H1 (cell line): Measurements from ENCODE around the gene HINT2. TPM values are rescaled to one million over a fixed set of nuclear protein-coding genes. Genes with fewer than 3 reads are reported as not detected.

ENCODE experiments used
- CTCF ChIA-PET: fragments of 300-600 bp; sonication (Branson Sonifier 250); formaldehyde crosslinking; loops from one replicate; lab custom pipeline; 2021; ENCODE audit not compliant: partially characterized antibody; lab: Charles Lee
- POLR2A ChIA-PET: fragments of 300-600 bp; sonication (Branson Sonifier 250); formaldehyde crosslinking; loops from one replicate; lab custom pipeline; 2021; ENCODE audit warnings: inconsistent platforms; ENCODE audit not compliant: partially characterized antibody; lab: Charles Lee
- DNase-seq, 2 experiments: peaks; one replicate each; pipeline versions ENCODE4 v3.0.0 to v3.0.0-alpha.2; 2010 to 2022; ENCODE audit warnings: low spot score in 2 of 2, low read depth in 1 of 2, mixed read lengths in 1 of 2
- FAIRE-seq: peaks from 2 replicates; lab custom pipeline; 2011; peaks lifted over from hg19 to GRCh38; lab: Jason Lieb, UNC
- H2AFZ ChIP-seq: 2 replicates; pipeline ENCODE4 v1.8.1; 2012; ENCODE audit warnings: low read length, inconsistent platforms
- H2AK5ac ChIP-seq: 2 replicates; pipeline ENCODE4 v1.6.1; 2013; ENCODE audit warnings: low read depth, low read length
- H2BK120ac ChIP-seq: replicated peaks from 2 replicates; pipeline ENCODE3; 2013; ENCODE audit warnings: low read depth, low read length, inconsistent platforms
- H2BK12ac ChIP-seq: 2 replicates; pipeline ENCODE4 v1.6.1; 2013; ENCODE audit warnings: low read depth, low read length
- H2BK15ac ChIP-seq: 2 replicates; pipeline ENCODE4 v1.6.1; 2013; ENCODE audit warnings: low read length
- H2BK20ac ChIP-seq: 2 replicates; pipeline ENCODE4 v1.6.1; 2013; ENCODE audit warnings: low read length
- H2BK5ac ChIP-seq: 2 replicates; pipeline ENCODE4 v1.6.1; 2013; ENCODE audit warnings: low read depth, low read length
- H3K14ac ChIP-seq: 2 replicates; pipeline ENCODE4 v1.6.1; 2013; ENCODE audit warnings: inconsistent platforms; ENCODE audit not compliant: insufficient read length
- H3K18ac ChIP-seq: 2 replicates; pipeline ENCODE4 v1.6.1; 2013; ENCODE audit warnings: low read length; ENCODE audit errors: extremely low read depth
- H3K23ac ChIP-seq: 2 replicates; pipeline ENCODE4 v1.6.1; 2013; ENCODE audit warnings: inconsistent platforms; ENCODE audit not compliant: insufficient read length
- H3K23me2 ChIP-seq: 2 replicates; pipeline ENCODE4 v1.6.1; 2013; ENCODE audit warnings: low read depth, low read length
- H3K27ac ChIP-seq: 2 replicates; pipeline ENCODE4 v1.6.1; 2011; ENCODE audit warnings: low read depth, low read length, inconsistent platforms
- H3K27me3 ChIP-seq, 4 experiments: replicated peaks in 1 of 4; 1 replicate in 1 of 4; 2 replicates in 3 of 4; pipeline versions ENCODE4 v1.6.1 to v1.8.1; 2011 to 2013; ENCODE audit warnings: low read length in 3 of 4, mild to moderate bottlenecking in 3 of 4, inconsistent platforms in 2 of 4, mixed read lengths in 2 of 4, moderate library complexity in 1 of 4; ENCODE audit not compliant: control insufficient read depth in 3 of 4, insufficient read depth in 3 of 4; ENCODE audit errors: extremely low read depth in 1 of 4
- H3K36me3 ChIP-seq, 4 experiments: 2 replicates each; pipeline versions ENCODE4 v1.6.1 to v1.8.1; 2011 to 2013; ENCODE audit warnings: mild to moderate bottlenecking in 4 of 4, low read length in 3 of 4, moderate library complexity in 2 of 4, control low read depth in 1 of 4, inconsistent platforms in 1 of 4; ENCODE audit not compliant: insufficient read depth in 4 of 4, control insufficient read depth in 2 of 4
- H3K4ac ChIP-seq: replicated peaks from 2 replicates; pipeline ENCODE3; 2013; ENCODE audit warnings: low read length, low read depth, mixed read lengths, inconsistent platforms; ENCODE audit not compliant: insufficient read length
- H3K4me1 ChIP-seq, 4 experiments: replicated peaks in 1 of 4; 1 replicate in 1 of 4; 2 replicates in 3 of 4; pipeline versions ENCODE4 v1.6.1 to v1.8.1; 2011 to 2013; ENCODE audit warnings: low read length in 3 of 4, inconsistent platforms in 2 of 4, mixed read lengths in 1 of 4; ENCODE audit not compliant: insufficient read depth in 4 of 4, control insufficient read depth in 3 of 4
- H3K4me2 ChIP-seq, 2 experiments: 2 replicates each; pipeline versions ENCODE4 v1.6.1 to v1.8.1; 2011 to 2013; ENCODE audit warnings: low read depth in 2 of 2, low read length in 2 of 2, control low read depth in 1 of 2, inconsistent platforms in 1 of 2, mild to moderate bottlenecking in 1 of 2; ENCODE audit not compliant: insufficient read depth in 1 of 2
- H3K4me3 ChIP-seq, 4 experiments: fragments of 200-600, 300-600 bp in 1 of 4; sonication (generic), shearing (Covaris generic), sonication (Bioruptor Twin) in 1 of 4; 2 replicates each; pipeline versions ENCODE4 v1.5.1 to v1.8.1; 2011 to 2016; ENCODE audit warnings: low read length in 4 of 4, low read depth in 3 of 4, control low read depth in 2 of 4, inconsistent platforms in 2 of 4, mild to moderate bottlenecking in 2 of 4, mixed read lengths in 1 of 4, moderate library complexity in 1 of 4; ENCODE audit not compliant: insufficient read depth in 2 of 4; ENCODE audit errors: extremely low read depth in 1 of 4
- H3K56ac ChIP-seq: replicated peaks from 2 replicates; pipeline ENCODE3; 2013; ENCODE audit warnings: low read depth, mild to moderate bottlenecking, mixed read lengths, low read length, inconsistent platforms; ENCODE audit not compliant: insufficient read length
- H3K79me1 ChIP-seq: 2 replicates; pipeline ENCODE4 v1.6.1; 2013; ENCODE audit warnings: low read depth, low read length, control low read depth
- H3K79me2 ChIP-seq, 2 experiments: 2 replicates each; pipeline versions ENCODE4 v1.6.1 to v1.8.1; 2012 to 2013; ENCODE audit warnings: low read length in 2 of 2, mild to moderate bottlenecking in 2 of 2, inconsistent platforms in 1 of 2; ENCODE audit not compliant: insufficient read depth in 2 of 2, control insufficient read depth in 1 of 2
- H3K9ac ChIP-seq, 4 experiments: replicated peaks in 1 of 4; 1 replicate in 1 of 4; 2 replicates in 3 of 4; pipeline versions ENCODE4 v1.6.1 to v1.8.1; 2011 to 2013; ENCODE audit warnings: low read depth in 3 of 4, low read length in 3 of 4, control low read depth in 2 of 4, mild to moderate bottlenecking in 2 of 4, moderate library complexity in 2 of 4, inconsistent platforms in 1 of 4; ENCODE audit errors: extremely low read depth in 1 of 4
- H3K9me3 ChIP-seq, 2 experiments: 2 replicates each; pipeline versions ENCODE4 v1.6.1 to v1.8.1; 2012 to 2013; ENCODE audit warnings: mild to moderate bottlenecking in 2 of 2, moderate library complexity in 2 of 2, control low read depth in 1 of 2, inconsistent platforms in 1 of 2, low read depth in 1 of 2, low read length in 1 of 2, mixed read lengths in 1 of 2; ENCODE audit not compliant: insufficient read depth in 2 of 2
- H4K20me1 ChIP-seq, 2 experiments: replicated peaks in 1 of 2; 2 replicates each; pipeline versions ENCODE3 to v1.8.1; 2011 to 2013; ENCODE audit warnings: inconsistent platforms in 2 of 2, low read length in 2 of 2, mild to moderate bottlenecking in 1 of 2; ENCODE audit not compliant: insufficient read depth in 2 of 2, control insufficient read depth in 1 of 2
- H4K5ac ChIP-seq: 2 replicates; pipeline ENCODE4 v1.6.1; 2013; ENCODE audit warnings: low read length, low read depth, mixed read lengths, inconsistent platforms; ENCODE audit not compliant: insufficient read length
- H4K8ac ChIP-seq: 2 replicates; pipeline ENCODE4 v1.8.0; 2013; ENCODE audit warnings: mild to moderate bottlenecking, moderate library complexity, low read length, inconsistent platforms; ENCODE audit not compliant: insufficient read depth; ENCODE audit errors: extremely low read depth
- H4K91ac ChIP-seq: replicated peaks from 2 replicates; pipeline ENCODE3; 2013; ENCODE audit warnings: low read length, mixed read lengths, inconsistent platforms; ENCODE audit not compliant: insufficient read length
- ATF2 ChIP-seq: IDR thresholded peaks from 2 replicates; pipeline ENCODE4 v1.6.1; 2012; ENCODE audit warnings: low read length, inconsistent platforms
- BACH1 ChIP-seq: IDR thresholded peaks from 2 replicates; pipeline ENCODE4 v1.6.1; 2012; ENCODE audit warnings: low read length, improper control_type of control experiment
- CBX8 ChIP-seq: fragments of 300-800, 300-1000 bp; sonication (generic); IDR thresholded peaks from 2 replicates; pipeline ENCODE4 v1.7.1; 2016; ENCODE audit warnings: low read depth, low read length, borderline replicate concordance
- CHD1 ChIP-seq: IDR thresholded peaks from 2 replicates; pipeline ENCODE4 v1.6.1; 2012; ENCODE audit warnings: low read depth, low read length, improper control_type of control experiment
- POU5F1 ChIP-seq: IDR thresholded peaks from 2 replicates; pipeline ENCODE4 v1.6.1; 2011; ENCODE audit warnings: low read depth, mild to moderate bottlenecking, low read length, moderate library complexity
- WGBS, 2 experiments: shearing (Covaris generic) in 1 of 2; methylation state at CpG; one replicate each; pipeline versions ENCODE4 v1.1.6 to v1.1.7; 2013 to 2015; ENCODE audit warnings: low lambda C conversion rate in 2 of 2, mixed read lengths in 2 of 2, inconsistent platforms in 1 of 2, low coverage in 1 of 2, missing lambda C conversion rate in 1 of 2; ENCODE audit not compliant: insufficient replicate concordance in 2 of 2, insufficient coverage in 1 of 2, insufficient read length in 1 of 2; ENCODE audit errors: extremely low coverage in 1 of 2, missing lambda C conversion rate in 1 of 2; 5-methylcytosine and 5-hydroxymethylcytosine counted together
- polyA plus RNA-seq, 7 experiments: library from polyadenylated mRNA; depleted of rRNA in 3 of 7; stranded (reverse) in 5 of 7; unstranded in 2 of 7; fragments of >200 nt in 5 of 7; fragments of 200-250 nt in 2 of 7; gene quantifications; 1 replicate in 5 of 7; 2 replicates in 1 of 7; 4 replicates in 1 of 7; pipeline versions ENCODE4 v1.2.1 to v1.2.3, GENCODE V29; 2011 to 2013; ENCODE audit warnings: missing spikeins in 2 of 7, mixed read lengths in 2 of 7
- total RNA-seq: library from RNA; stranded (reverse); fragmentation: NEBNext Ultra II Directional; extraction: Animal tissue kit (Norgen Biotek cat#: 25700); gene quantifications from 2 replicates; pipeline ENCODE4 v1.2.1, GENCODE V29; 2021

Gene HINT2
- total and polyA plus RNA-seq, 2 of the 8 experiments (the other 6 are each of a cell fraction or from before 2014, with no cell fraction given), result 32.1 to 51.2 TPM

GRCh38 chr9:35842020-35842745 lies 27.3 kb upstream of the HINT2 start:
- Histone ChIP-seq H2AK5ac (no peak overlapping the region), H4K20me1 (no peaks in the 10 kb centered on the region), H3K23ac (no peak overlapping the region), H3K79me2 (no peaks in the 10 kb centered on the region), H3K4ac (no peak overlapping the region), H2AFZ (no peak overlapping the region), H4K5ac (no peak overlapping the region), H2BK20ac (no peak overlapping the region), H3K9me3 (no peaks in the 10 kb centered on the region), H2BK15ac (no peak overlapping the region), H3K36me3 (0 out of 8 replicates have a peak, but pooled peaks cover 0 to 4% (median 0%) of the 10 kb centered on the region in 4 experiments), H4K8ac (no peak overlapping the region; the same call in 1 of the 2 replicates), H2BK5ac (no peak overlapping the region; the same call in 1 of the 2 replicates), H3K23me2 (peaks cover 15% of the 10 kb centered on the region), H3K56ac (no peak overlapping the region), H4K91ac (no peak overlapping the region), H3K79me1 (no peaks in the 10 kb centered on the region; the same call in 1 of the 2 replicates), H3K27ac (no peak overlapping the region), H3K4me3 (no peak overlapping the region), H3K27me3 (peaks cover 0 to 10% (median 7%) of the 10 kb centered on the region in 4 experiments; a peak in 6 of 7 replicates), H3K18ac (no peak overlapping the region), H3K4me2 (no peak overlapping the region), H3K14ac (no peak overlapping the region), H2BK120ac (no peak overlapping the region), H3K9ac (no peak overlapping the region), H2BK12ac (no peak overlapping the region), H3K4me1 (peaks cover 11 to 25% (median 14%) of the 10 kb centered on the region in 4 experiments)
- TF ChIP-seq POU5F1, result no peak
- TF ChIP-seq ATF2, result no peak
- no peak for TF ChIP-seq CHD1
- TF ChIP-seq CBX8, result no peak
- no peak for TF ChIP-seq BACH1
- POLR2A ChIA-PET, result interaction anchor here (0.8 to 1.4 kb wide), 3 partner anchors 10 to 21 kb away, joined by 3 to 9 read pairs (median 3); no protein-coding TSS in a partner anchor
- WGBS, 2 experiments, result 90% methylated on average over 17 of the region's 17 CpGs; no CpG with 5 or more reads in 1 of the 2 experiments
- CTCF ChIA-PET, result interaction anchor here (0.7 to 16.5 kb wide), 8 partner anchors 9 to 181 kb away, joined by 3 to 172 read pairs (median 5); partner anchors contain the start of genes FAM221B and TMEM8B
- DNase-seq (no peak), FAIRE-seq (no peak)
